HG03520 (cell line): ENCODE measurements around the gene HECW1.
"Not testable (repeated sequence)": the region's sequence is repeated elsewhere in the genome, so short reads cannot be mapped to it uniquely, and the experiment has no call there.

ENCODE experiments used
- ATAC-seq: cut with Tn5 transposase; IDR thresholded peaks from one replicate; pipeline ENCODE4 v1.9.1; 2021; ENCODE audit warnings: mild to moderate bottlenecking, moderate library complexity; ENCODE audit not compliant: unreplicated experiment

Gene HECW1

DNA sequence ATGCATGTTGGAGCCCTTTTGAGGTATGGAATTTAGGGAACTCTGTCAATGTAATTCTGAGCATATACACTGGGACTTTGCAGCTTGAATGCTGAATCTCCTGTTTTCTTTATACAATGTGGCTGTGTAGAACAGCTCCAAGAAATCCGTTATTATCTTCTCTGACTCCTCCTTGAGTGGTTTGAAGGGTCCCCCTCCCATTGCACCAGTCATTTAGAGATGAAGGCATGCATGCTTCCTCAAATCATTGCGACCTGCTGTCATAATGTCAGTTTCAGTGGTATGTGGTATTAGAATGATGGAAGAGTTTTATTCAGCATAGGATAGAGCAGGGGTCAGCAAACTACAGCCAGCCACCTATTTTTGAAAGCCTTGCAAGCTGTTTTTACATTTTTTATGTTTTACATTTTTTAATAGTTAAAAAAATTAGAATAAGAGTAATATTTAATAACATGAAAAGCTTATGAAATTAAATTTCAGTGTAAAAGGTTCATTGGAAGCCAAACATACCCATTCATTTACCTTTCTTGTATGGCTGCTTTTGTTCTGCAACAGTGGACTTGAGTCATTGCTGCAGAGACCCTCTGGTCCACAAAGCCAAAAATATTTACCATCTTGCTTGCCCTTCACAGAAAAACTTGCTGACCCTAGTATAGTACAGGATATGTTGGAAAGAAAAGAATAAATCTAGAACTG, 478.6 kb downstream of the HECW1 start:
- ATAC-seq = peak; percentile 77

DNA sequence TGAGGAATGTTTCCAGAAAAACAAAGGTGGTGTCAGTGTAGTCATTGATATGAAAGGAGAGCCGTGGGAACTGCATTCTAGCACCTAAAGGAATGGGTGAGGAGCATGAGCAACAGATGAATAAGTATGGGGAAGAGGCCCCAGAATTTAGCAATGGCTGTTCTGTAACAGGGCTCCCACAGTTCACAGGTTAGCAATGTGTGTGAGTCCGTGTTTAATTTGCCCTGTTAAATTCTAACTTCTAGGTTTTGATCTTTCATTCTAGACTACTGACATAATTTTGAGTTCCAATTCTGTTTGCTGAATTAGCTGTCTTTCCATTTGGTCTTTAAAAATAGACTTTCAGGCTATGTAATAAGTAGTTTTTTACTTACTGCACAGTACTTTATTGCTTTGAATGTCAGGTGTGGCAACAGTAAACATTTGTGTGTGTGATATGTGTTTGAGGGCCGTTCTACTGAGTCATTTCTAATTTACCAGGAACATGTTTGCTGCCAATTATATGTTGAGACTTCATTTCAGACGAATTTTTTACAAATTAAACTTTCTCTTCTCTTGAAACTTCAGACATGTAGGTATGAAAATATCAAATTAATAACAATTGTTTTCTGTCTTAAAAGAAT, 479.2 kb downstream of the HECW1 start:
- ATAC-seq = no peak

DNA sequence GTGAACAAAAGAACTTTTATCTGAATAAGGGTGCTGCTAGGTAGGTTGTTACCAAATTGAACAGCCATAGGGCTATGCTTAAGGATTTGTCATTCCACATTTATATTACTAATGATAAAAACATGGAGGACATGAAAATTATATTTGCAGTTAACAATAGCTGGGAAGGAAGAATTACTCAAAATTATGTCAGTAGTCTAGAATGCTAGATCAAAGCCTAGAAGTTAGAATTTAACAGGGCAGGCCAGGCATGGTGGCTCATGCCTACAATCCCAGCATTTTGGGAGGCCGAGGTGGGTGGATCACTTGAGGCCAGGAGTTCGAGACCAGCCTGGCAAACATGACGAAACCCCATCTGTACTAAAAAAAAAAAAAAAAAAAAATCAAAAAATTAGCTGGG, 479.9 kb downstream of the HECW1 start:
- no peak for ATAC-seq

DNA sequence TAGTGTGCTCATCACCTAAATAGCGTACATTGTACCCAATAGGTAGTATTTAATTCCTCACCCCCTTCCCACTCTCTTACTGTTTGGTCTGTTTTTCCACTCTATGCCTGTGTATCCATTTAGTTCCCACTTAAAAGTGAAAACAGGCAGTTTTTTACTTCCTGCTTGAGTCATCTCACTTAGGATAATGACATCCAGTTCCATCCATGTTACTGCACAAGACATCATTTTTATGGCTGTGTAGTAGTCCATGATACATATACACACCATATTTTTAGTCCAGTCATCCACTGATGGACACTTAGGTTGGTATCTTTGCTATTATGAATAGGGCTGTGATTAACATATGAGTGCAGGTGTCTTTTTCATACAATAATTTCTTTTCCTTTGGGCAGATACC, 480.6 kb downstream of the HECW1 start:
- ATAC-seq = no peak

DNA sequence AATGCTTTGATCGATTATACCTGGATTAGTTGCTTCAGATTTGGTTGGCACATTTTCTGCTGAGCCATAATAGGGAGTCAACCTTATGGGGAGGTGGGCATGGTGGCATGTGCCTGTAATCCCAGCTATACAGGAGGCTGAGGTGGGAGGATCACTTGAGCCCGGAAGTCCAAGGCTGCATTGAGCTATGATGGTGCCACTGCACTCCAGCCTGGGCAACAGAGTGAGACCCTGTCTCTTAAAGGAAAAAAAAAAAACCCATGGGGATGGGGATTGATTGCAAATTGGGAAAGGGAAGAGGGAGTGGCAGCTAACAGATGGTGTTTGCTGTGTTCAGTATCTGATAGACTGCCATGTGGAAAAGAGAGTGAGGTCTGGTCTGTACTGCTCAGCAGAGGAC, 481.6 kb downstream of the HECW1 start:
- no peak for ATAC-seq

DNA sequence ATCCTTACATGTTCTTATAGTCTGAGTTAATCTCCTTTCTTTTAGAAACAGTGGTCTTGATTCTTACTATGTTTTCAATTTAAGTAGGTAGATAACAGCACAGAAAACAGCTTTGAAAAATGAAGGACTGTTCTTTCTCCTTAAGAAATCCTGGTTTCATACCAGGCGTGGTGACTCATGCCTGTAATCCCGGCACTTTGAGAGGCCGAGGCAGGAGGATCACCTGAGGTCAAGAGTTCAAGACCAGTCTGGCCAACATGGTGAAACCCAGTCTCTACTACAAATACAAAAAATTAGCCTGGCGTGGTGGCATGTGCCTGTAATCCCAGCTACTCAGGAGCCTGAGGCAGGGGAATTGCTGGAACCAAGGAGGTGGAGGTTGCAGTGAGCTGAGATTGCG, 484.0 kb downstream of the HECW1 start:
- ATAC-seq = not testable (repeated sequence)

DNA sequence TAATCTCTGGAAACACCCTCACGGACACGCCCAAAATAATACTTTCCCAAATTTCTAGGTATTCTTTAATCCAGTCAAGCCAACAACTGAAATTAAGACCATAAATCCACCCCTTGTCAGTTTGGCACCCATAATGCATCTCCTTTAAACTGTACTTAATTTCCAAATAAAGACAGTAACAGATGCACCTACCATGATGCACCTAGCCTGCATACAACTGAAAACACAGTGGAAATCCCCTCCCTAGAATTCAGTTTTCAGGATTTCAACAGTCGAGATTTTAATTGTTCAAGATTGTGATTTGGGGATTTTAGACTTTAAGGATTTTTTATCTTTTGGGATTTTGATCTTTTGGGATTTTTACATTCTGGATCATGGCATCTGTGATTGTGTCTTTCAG, 487.6 kb downstream of the HECW1 start:
- no peak for ATAC-seq

DNA sequence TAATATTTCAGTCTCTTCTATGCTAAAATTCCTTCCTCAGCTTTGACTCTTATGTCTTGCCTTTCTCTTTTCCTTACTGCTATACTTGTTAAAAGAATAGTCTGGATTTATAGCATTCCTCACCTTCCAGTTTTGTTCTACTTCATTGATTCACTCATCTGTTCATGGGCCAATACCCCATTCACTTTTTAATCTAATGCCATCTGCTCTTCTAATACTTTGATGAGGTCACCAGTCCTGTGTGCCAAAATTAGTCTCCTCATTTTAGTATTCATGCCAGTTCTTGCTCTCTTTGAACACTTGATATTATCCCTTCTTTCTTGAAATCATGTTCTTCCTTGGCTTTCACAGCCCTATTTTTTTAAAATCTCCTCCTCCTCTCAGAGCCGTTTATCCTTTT, 489.8 kb downstream of the HECW1 start:
- no peak for ATAC-seq

DNA sequence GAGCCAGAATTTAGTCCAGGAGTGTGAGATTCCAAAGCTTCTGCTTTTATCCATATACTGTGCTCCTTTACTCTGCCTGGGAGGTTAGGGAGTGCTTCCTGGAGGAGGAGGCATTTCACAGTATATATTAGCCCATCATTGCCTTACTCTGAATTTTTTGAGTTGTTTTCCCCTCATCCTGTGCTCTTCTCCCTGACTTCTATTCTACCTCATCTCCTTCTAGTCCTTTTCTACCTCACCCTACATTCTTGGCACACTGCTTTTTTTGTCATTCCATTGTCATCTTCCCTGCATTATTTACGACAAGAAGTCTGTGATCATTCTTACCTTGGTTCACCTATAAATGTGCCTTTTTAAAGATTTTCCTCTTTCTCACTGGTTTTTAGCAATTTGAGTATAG, 491.8 kb downstream of the HECW1 start:
- no peak for ATAC-seq

DNA sequence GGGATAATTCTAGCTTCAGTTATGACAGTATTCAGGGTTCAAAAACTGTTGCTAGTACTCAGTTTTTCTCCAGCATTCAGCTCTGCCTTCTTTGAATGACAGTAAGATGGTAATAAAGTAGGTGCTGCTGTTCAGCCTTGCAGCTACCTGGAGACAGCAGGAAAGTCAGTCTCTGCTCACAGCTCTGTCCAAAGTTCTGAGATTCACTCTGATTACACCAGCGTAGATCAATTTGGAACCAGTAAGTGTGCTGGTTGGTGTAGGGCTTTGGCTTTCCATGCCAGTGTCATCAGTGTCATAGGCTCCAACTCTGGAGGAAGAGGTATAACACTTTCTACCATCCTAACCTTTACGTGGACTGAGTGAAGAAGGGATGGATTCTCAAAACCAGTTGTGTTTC, 496.6 kb downstream of the HECW1 start:
- no peak for ATAC-seq

DNA sequence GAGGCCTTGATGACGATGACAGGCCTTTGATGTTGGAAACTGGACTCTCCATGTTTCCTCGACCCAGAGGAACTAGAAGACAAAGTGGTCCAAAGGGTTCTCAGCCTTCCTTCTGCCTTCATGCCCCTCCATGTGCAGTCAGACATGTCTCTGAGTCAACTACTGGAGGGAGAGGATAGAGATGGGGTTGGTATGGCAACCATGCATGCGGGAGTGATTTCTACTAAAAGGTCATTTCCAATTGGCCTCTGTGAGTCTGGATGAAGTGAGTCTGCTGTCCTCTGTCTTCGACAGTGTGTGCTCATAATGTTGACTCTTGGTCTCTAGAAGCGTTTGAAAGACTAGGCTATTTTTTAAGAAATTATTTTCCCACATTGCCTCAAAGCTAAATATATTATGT, 499.7 kb downstream of the HECW1 start:
- no peak for ATAC-seq

DNA sequence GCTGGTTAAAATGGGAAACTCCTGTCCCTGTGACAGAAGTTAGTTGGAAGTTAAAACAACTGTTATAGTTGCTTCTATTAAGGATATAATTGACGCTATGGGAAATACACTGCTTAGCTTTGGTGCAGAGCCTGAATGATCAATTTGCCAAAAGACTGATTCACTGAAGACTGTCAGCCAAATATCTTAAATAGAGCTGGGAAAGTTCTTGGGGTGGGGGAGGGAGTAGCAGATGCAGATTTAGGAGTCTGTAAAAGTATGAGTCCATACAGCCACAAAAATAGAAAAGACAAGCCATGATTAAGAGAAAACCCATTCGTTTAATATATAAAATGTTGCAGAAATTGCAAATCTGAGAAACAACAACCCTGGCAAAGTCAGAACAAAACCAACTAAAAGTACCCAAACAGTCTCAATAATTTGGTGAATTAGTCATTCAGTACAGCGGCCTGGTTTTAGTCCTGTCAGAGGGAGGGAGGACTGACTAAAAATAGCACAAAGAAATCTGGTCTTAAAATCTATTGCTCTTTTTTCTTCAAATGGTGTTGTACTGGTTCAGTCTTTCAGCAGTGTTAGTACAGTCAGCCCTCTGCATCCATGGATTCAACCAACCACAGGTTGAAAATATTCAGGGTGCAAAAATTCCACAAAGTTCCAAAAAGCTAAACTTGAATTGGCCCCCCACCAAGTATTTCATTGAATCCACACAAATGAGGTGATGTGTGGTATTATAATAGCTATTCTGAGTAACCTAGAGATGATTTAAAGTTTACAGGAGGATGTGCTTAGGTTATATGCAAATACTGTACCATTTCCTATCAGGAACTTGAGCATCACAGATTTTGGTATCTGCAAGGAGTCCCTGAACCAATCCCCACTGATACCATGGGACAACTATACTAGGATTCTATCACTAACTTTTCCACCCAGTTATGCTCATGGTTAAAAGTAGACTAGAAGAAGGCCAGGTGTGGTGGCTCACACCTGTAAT, 500.4 kb downstream of the HECW1 start:
- peak; percentile 73 for ATAC-seq
